ENCODE measurements around the gene ZNF668. TPM values are rescaled to one million over a fixed set of nuclear protein-coding genes. Genes with fewer than 3 reads are reported as not detected.

The ZNF668 gene
- total and polyA plus RNA-seq, 2 of the 8 experiments (the other 6 are each of a cell fraction or from before 2014, with no cell fraction given), result 14.0 to 14.3 TPM

- Histone ChIP-seq H4K20me1 (replicated peaks in 1 of 2; ENCODE audit: control insufficient read depth in 1 of 2, insufficient read depth in 2 of 2, low read length in 2 of 2) (peaks cover 8 to 20% of the 10 kb centered on the region in 2 experiments), H3K9ac (replicated peaks in 1 of 4; ENCODE audit: extremely low read depth in 1 of 4, low read depth in 3 of 4, low read length in 3 of 4) (peak overlapping the region in 1 of 4 experiments; percentile 60; a peak in 3 of 7 replicates), H3K79me2 (ENCODE audit: control insufficient read depth in 1 of 2, insufficient read depth in 2 of 2, low read length in 2 of 2) (peaks cover 0 to 7% of the 10 kb centered on the region in 2 experiments; a peak in 1 of 4 replicates), H2BK20ac (ENCODE audit: low read length) (no peak overlapping the region), H3K36me3 (ENCODE audit: control insufficient read depth in 2 of 4, insufficient read depth in 4 of 4, low read length in 3 of 4) (peaks cover 0 to 15% (median 4%) of the 10 kb centered on the region in 4 experiments; a peak in 5 of 8 replicates), H4K91ac (replicated peaks; ENCODE audit: insufficient read length, low read length) (no peak overlapping the region), H2BK5ac (ENCODE audit: low read depth, low read length) (no peak overlapping the region), H2BK12ac (ENCODE audit: low read depth, low read length) (no peak overlapping the region), H3K4me2 (ENCODE audit: insufficient read depth in 1 of 2, low read depth in 2 of 2, low read length in 2 of 2) (peak overlapping the region; percentile 85 to 91), H2AFZ (ENCODE audit: low read length) (no peak overlapping the region), H4K5ac (ENCODE audit: insufficient read length, low read depth, low read length) (no peak overlapping the region), H3K27me3 (replicated peaks in 1 of 4; ENCODE audit: control insufficient read depth in 3 of 4, extremely low read depth in 1 of 4, insufficient read depth in 3 of 4, low read length in 3 of 4) (no peaks in the 10 kb centered on the region), H2AK5ac (ENCODE audit: low read depth, low read length) (no peak overlapping the region), H3K27ac (ENCODE audit: low read depth, low read length) (no peak overlapping the region), H3K4me1 (replicated peaks in 1 of 4; ENCODE audit: control insufficient read depth in 3 of 4, insufficient read depth in 4 of 4, low read length in 3 of 4) (peaks cover 0 to 9% (median 3%) of the 10 kb centered on the region in 4 experiments; a peak in 4 of 7 replicates), H3K14ac (ENCODE audit: insufficient read length) (no peak overlapping the region), H3K23me2 (ENCODE audit: low read depth, low read length) (peaks cover 10% of the 10 kb centered on the region), H3K4me3 (ENCODE audit: extremely low read depth in 1 of 4, insufficient read depth in 2 of 4, low read depth in 3 of 4, low read length in 4 of 4) (peak overlapping the region; percentile 50 to 96 (median 74); a peak in 7 of 8 replicates), H3K79me1 (ENCODE audit: low read depth, low read length) (peaks cover 10% of the 10 kb centered on the region), H3K4ac (replicated peaks; ENCODE audit: insufficient read length, low read depth, low read length) (no peak overlapping the region), H2BK120ac (replicated peaks; ENCODE audit: low read depth, low read length) (no peak overlapping the region), H3K18ac (ENCODE audit: extremely low read depth, low read length) (no peak overlapping the region), H3K56ac (replicated peaks; ENCODE audit: insufficient read length, low read depth, low read length) (no peak overlapping the region), H3K9me3 (ENCODE audit: insufficient read depth in 2 of 2, low read depth in 1 of 2, low read length in 1 of 2) (no peaks in the 10 kb centered on the region), H2BK15ac (ENCODE audit: low read length) (0 out of 2 replicates have a peak overlapping the region, but pooled peaks have one; percentile 29), H3K23ac (ENCODE audit: insufficient read length) (no peak overlapping the region), H4K8ac (ENCODE audit: extremely low read depth, insufficient read depth, low read length) (no peak overlapping the region; the same call in 1 of the 2 replicates)
- TF ChIP-seq CHD1 (IDR thresholded peaks at IDR 0.05; ENCODE audit: low read depth, low read length), result no peak
- TF ChIP-seq RAD21 (IDR thresholded peaks at IDR 0.05 in 1 of 2, conservative IDR thresholded peaks at IDR 0.05 in 1 of 2; ENCODE audit: low read depth in 2 of 2, low read length in 2 of 2), result 0 out of 4 replicates have a peak, but pooled peaks of 1 of the 2 experiments have one; percentile 1
- no peak for TF ChIP-seq SAP30 (IDR thresholded peaks at IDR 0.05; ENCODE audit: insufficient read depth, insufficient replicate concordance, low read length)
- CTCF ChIA-PET (ENCODE audit: partially characterized antibody), result interaction anchor here (0.8 to 2.3 kb wide), 8 partner anchors 8 to 108 kb away, joined by 3 to 10 read pairs (median 4); partner anchors contain the start of gene HSD3B7
- POLR2A ChIA-PET (ENCODE audit: partially characterized antibody), result interaction anchor here (0.6 to 4.2 kb wide), 11 partner anchors 9 to 124 kb away, joined by 3 to 26 read pairs (median 5); partner anchors contain the start of genes FUS, KAT8, ZNF646 and ZNF668
- FAIRE-seq, result no peak
- 44% methylated on average over 12 of the region's 17 CpGs; no CpG with 5 or more reads in 1 of the 2 experiments for WGBS, 2 experiments (ENCODE audit: extremely low coverage in 1 of 2, insufficient coverage in 1 of 2, insufficient read length in 1 of 2, insufficient replicate concordance in 2 of 2, low coverage in 1 of 2, low lambda C conversion rate in 2 of 2, missing lambda C conversion rate in 1 of 2)
- peak in 1 of 2 experiments; percentile 61 for DNase-seq (ENCODE audit: low read depth in 1 of 2, low spot score in 2 of 2)
These were observed 19.2 kb upstream of the ZNF668 start for GRCh38 chr16:31093132-31093703.
